ENCODE results near the gene MYL10.

DNA sequence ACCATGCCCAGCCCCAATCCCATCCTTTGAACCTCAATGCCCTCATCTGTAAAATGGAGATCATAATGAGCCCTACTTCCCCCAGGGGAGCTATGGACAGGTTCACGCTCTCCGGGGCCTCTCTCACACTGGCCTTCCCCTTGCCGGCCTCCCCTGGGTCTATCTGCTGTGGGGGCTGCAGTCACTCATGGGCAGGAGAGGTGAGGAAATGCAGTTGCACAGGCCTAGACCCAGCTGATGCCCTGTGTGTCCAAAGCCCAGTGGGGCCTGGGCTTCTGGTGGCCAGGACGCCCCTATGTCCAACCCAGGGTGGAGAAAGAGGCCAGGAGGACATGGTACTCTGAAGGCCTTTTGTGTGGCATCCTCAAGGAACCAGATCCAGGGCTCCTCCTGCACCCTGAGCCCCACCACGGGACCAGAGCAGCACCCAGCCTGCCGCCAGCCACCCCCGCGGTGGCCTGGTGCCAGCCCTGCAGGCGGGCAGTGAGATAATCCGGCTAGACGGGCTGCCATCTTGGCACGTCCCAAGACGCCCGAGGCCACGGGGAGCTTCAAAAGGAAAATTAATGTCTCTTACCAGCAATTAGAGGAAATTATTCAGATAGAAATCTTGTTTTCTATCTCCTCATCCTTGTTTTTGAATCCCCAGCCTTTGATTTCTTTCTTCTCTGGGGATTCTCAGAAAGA, 39.0 kb downstream of the MYL10 start:
- TF ChIP-seq, protein P1, sequence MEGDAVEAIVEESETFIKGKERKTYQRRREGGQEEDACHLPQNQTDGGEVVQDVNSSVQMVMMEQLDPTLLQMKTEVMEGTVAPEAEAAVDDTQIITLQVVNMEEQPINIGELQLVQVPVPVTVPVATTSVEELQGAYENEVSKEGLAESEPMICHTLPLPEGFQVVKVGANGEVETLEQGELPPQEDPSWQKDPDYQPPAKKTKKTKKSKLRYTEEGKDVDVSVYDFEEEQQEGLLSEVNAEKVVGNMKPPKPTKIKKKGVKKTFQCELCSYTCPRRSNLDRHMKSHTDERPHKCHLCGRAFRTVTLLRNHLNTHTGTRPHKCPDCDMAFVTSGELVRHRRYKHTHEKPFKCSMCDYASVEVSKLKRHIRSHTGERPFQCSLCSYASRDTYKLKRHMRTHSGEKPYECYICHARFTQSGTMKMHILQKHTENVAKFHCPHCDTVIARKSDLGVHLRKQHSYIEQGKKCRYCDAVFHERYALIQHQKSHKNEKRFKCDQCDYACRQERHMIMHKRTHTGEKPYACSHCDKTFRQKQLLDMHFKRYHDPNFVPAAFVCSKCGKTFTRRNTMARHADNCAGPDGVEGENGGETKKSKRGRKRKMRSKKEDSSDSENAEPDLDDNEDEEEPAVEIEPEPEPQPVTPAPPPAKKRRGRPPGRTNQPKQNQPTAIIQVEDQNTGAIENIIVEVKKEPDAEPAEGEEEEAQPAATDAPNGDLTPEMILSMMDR (IDR thresholded peaks at IDR 0.05) = no peak
- TF ChIP-seq POLR2AphosphoS5 (IDR thresholded peaks at IDR 0.05; ENCODE audit: insufficient read depth in 1 of 2, low read depth in 1 of 2) = no peak
